NB4 (cell line): ENCODE measurements around the gene SYNPO.

Source experiments
- CTCF ChIP-seq: IDR thresholded peaks from one replicate; pipeline ENCODE4 v1.5.1; 2012; ENCODE audit warnings: low read depth, low read length
- POLR2A ChIP-seq: IDR thresholded peaks from 2 replicates; pipeline ENCODE4 v1.6.1; 2011; ENCODE audit warnings: mild to moderate bottlenecking; ENCODE audit not compliant: insufficient read length; ENCODE audit errors: extremely low read depth

GRCh38 chr5:150601491-150602345 is 38.7 kb upstream of the SYNPO start:
- TF ChIP-seq CTCF (no peak), POLR2A (no peak)
